HG03066 (cell line): ENCODE data around the gene ACSM3.
"Not testable (repeated sequence)": the region's sequence is repeated elsewhere in the genome, so short reads cannot be mapped to it uniquely, and the experiment has no call there.

ENCODE experiments used
- ATAC-seq: cut with Tn5 transposase; IDR thresholded peaks from one replicate; pipeline ENCODE4 v1.9.1; 2021; ENCODE audit warnings: low read depth; ENCODE audit not compliant: unreplicated experiment

ACSM3 gene

DNA sequence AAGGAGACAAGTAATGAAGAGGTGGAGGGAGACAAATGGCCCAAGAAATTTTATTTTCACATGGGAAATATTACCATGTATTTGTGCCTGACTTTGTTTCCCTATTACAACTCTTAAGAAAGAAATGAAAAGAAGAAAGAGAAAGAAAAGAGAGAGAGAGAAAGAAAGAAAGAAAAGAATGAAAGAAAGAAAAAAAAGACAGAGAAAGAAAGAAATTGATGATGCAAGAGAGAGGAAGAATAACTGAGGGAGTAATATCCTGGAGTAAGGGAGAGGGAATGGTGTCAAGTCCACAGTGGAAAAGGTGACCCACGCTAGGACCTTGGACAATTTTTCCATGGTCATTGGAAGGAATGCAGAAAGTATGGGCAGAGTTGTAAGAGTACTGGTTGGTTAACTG is 10.1 kb upstream of the ACSM3 start:
- no peak for ATAC-seq

DNA sequence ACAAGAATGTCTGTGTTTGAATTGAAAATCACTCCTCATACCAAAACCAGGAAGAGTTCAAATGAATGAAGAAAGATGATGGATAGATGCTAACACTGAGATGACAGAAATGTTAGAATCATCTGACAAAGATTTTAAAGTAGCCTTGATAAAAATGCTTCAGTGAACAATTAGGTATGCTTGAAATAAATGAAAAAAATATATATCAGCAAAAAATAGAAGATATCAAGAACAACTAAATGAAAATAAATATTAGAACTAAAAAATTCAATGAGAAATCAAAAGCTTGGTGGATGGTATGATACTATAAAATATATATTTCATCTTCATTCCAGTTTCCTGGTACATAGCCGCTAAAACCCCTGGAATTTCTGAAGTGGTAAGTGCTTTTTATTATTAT is 8.6 kb upstream of the ACSM3 start:
- ATAC-seq, result no peak

DNA sequence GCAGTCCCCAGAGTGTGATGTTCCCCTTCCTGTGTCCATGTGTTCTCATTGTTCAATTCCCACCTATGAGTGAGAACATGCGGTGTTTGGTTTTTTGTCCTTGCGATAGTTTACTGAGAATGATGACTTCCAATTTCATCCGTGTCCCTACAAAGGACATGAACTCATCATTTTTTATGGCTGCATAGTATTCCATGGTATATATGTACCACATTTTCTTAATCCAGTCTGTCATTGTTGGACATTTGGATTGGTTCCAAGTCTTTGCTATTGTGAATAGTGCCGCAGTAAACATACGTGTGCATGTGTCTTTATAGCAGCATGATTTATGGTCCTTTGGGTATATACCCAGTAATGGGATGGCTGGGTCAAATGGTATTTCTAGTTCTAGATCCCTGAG is 8.0 kb upstream of the ACSM3 start:
- not testable (repeated sequence) for ATAC-seq

DNA sequence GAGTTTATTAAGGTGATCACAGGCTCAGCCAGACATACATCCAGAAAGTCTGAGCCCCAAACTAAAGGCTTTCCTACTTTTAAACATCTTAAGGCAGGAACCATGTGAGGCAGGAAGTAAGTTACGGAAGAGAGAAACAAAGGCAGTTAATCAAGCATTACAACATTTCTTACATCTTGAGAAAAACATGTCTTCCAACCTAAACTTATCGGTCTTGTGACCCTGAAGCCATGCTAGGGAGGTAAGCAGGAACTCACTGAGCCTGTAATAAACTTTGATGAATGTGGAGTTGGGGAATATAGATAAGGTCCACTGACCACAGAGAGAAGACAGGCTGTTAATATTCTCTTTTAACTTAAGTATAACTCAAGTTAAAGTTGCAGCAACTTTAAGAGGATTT is 3.5 kb upstream of the ACSM3 start:
- no peak for ATAC-seq

DNA sequence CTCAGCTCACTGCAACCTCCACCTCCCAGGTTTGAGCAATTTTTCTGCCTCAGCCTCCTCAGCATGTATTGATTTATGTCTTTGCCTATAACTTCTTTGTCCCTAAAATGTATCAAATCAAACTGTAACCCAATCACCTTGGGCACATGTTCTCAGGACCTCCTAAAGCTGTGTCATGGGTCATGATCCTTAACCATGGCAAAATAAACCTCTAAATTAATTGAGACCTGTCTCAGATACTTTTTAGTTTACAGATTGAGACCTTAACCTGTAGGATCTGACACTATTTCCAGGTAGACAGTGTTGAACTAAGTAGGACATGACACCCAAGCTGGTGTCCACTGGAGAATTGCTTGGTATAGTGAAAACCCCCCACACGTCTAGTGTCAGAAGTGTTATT is 2.6 kb upstream of the ACSM3 start:
- no peak for ATAC-seq

DNA sequence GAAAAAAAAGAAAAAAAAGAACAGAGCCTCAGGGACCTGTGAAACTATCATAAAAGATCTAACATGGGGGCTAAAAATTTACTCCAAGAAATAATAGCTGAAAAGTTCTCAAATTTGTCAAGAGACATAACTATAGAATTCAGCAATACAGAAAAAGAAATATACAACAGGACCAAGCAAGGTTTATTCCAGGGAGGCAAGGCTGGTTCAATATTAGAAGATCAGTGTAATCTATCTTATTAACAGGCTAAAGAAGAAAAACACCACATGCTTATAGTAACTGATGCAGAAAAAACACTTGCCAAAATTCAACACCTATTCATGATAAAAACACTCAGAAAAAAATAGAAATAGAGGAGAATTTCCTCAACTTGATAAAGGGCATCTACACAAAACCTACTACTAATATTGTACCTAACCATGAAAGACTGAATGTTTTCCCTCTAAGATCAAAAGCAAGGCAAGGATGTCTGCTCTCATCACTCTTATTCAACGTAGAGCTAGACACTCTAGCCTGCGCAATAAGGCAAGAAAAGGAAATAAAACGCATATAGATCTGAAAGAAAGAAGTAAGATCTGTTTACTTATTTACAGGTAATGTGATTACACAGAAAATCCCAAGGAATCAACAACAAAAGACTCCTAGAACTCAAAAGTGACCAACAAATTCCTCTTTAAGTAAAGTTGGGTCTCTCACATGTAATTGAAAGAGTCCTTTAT is 1.2 kb upstream of the ACSM3 start:
- ATAC-seq, result no peak

DNA sequence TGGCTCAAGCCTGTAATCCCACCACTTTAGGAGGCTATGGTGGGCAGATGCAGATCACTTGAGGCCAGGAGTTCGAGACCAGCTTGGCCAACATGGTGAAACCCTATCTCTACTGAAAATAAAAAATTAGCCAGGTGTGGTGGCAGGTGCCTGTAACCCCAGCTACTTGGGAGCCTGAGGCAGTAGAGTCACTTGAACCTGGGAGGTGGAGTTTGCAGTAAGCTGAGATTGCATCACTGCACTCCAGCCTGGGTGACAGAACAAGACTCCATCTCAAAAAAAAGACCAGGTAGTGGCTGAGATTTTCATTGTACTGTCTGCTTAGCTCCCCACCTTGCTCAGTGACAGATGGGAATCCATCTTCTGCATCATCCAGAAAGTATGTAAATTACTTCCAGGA is 634 bp downstream of the ACSM3 start:
- not testable (repeated sequence) for ATAC-seq

DNA sequence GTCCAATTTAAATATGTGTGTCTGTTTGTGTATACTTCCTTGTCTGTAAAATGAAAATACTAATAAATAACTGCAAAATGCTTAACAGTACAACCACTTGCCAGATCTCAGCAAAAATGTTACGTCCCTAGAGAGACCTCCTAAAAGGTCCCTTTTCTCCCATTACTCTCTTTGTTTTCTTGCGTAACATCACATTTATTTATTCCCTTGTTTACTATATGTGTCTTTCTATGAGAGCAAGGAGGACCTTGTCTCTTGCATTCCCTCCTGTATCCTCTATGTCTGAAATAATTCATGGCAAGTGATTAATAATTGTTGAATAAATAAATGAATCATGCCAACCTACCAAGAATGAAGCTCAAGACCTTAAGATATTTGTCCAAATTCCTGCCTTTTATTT is 1.9 kb downstream of the ACSM3 start:
- no peak for ATAC-seq

DNA sequence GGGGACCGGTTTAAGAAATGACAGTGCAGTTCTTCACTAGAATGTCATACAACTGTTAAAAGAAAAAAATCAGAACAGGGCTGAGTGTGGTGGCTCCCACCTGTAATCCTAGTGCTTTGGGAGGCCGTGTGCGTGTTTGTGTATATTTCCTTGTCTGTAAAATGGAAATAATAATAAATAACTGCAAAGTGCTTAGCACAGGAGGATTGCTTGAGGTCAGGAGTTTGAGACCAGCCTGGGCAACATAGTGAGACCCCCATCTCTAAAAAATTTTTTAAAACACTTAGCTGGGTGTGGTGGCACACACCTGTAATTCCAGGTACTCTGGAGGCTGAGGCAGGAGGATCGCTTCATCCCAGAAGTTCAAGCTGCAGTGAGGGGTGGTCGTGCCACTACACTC is 2.5 kb downstream of the ACSM3 start:
- no peak for ATAC-seq

DNA sequence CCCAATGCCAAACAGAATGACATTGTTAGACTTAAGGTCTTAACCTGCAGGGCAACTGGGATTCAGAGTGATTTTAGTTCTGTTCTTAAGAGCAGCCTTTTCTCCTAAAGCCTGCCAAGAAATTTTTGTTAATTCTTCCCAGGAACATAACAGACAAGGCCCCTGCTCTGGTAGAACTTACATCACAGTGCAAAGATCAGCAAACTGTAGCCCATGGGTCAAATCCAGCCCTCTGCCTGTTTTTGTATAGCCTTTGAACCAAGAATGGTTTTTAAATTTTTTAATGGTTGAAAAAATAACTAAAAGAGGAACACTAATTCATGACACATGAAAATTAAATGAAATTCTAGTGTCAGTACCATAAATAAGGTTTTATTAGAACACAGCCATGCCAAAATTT is 3.8 kb downstream of the ACSM3 start:
- no peak for ATAC-seq

DNA sequence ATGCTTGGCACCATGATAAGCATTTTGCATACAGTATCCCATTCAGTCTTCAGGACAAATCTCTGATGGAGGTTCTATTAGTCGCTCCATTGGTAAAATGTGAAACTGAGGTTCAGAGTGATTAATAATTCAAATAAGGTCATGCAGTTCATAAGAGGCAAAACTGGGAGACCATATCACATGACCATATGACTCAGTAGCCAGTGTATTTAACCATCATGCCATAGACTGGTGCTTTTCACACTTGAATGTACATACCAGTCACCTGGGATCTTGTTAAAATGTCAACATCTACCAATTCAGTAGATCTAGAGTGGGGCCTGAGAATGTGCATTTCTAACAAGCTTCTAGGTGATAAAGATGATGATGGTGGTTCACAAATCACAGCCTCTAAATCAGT is 4.3 kb downstream of the ACSM3 start:
- ATAC-seq, result no peak

DNA sequence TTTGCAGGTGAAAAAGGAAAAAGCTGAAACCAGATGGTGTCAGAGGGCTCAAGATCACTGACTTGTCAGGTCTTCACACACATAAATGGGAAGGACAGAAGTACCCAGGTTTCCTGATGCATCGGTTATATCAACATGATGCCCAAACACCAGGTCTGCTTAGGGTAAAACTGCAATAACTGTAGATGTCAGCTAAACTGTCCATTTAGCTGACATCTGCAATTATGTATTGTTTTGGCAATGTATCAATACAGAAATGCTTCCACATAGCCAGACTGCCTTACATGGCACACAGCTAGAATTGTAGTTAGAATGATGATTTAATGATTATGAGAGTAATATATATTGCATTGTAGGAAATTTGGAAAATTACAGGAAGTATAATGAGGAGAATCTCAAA is 5.0 kb downstream of the ACSM3 start:
- no peak for ATAC-seq

DNA sequence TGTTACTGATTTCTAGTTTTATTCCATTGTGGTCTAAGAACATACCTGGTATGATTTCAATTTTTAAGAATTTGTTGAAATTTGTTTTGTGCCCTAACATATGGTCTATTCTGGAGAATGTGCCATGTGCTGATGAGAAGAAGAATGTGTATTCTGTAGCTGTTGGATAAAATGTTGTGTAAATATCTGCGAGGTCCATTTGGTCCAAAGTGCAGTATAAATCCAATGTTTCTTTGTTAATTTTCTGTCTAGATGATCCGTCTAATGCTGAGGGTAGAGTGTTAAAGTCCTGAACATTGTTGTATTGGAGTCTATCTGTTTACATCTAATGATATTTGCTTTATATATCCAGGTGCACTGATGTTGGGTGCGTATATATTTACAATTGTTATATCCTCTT is 9.9 kb downstream of the ACSM3 start:
- no peak for ATAC-seq

DNA sequence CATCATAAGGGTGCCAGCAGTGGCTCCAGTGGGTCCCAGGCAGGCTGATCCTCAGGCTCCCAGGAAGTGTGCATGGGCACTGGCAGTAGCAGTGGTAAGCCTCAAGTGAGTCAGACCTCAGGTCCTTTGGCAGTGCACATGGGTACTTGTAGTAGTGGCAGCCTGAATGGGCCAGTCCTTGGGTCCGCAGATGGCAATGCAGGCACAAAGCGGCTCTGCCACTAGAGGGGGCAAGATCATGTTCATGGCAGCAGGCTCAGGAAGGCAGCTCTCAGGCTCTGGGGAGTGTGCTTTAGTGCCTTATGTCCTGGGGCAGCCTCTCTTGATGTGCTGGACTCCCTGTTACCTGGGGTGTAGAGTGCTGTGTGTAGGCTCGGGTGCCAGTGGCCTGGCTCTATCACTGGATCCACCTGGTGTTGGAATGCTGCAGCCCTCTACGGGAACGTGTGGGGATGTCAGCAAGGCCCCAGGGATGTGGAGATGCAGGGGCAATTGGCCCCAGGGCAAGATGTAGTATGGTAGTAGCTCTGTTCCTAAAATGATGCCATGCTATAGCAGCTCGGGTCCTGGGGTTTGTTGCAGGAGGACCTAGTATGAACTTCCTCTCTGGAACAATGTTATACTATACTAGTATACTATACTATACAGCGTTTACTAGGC is 11.0 kb downstream of the ACSM3 start:
- ATAC-seq, result no peak

DNA sequence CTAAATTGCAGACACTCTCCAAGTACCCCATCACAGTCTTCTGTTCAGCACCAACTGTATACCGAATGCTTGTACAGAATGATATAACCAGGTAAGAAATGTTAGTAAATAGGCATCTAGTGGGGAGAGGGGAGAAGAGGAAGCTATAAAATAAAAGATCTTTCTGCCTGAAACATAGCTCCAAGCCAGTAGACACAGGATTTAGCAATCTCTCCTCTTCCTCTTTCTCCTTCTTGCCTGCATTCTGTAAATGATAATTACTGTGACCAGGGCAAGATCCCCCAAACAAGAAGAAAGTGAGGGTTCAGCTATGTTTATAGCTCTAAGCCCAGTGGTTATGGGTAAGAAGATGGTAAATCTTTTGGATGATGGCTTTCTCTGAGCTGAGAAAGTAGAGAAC is 17.9 kb downstream of the ACSM3 start:
- ATAC-seq, result no peak

DNA sequence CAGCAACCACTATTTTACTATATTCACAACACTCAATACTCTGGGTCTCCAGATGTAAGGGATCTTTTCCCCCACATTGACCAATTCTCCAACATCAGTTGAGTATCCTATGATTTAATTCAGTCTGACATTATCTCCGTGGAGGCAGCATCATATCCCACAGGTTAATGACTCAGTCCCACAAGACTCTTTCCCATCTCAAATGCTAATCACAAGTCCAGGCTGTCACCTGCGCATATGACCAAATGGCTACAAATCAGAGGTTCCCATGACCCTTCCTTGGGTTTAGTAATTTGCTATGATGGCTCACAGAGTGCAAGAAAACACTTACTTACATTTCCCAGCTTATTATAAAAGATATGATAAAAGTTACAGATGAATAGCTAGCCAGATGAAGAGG is 18.7 kb downstream of the ACSM3 start:
- no peak for ATAC-seq

DNA sequence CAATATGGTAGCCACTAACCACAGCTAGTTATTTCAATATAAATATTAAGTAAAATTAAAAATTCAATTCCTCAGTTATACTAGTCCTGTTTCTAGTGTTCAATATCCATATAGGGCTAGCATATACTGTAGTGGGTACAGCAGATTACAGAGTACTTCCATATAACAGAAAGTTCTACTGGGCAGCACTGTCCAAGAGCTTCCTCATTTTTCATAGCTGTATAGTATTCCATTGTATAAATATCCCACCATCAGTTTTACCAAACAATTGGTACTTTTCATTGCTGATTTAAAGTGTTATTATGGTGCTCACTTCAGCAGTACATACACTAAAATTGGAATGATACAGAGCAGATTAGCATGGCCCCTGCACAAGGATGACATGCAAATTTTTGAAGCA is 20.4 kb downstream of the ACSM3 start:
- ATAC-seq, result no peak

DNA sequence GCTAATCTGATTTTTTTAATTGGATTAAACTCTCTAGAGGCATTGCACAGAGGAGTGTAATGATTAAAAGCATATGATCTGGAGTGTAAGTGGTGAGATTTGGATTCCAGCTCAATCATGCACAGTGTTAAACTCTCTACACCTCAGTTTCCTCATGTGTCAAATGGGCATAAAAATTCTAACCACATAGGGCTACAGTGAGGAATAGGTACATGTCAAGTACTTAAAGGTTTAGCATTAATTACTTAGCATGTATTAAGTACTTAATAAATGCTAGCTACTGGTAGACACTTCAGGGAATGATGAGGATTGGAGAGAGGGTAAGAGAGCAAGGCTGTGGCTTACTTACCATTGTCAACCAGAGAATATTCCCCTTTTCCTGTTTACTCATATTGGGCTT is 25.3 kb downstream of the ACSM3 start:
- no peak for ATAC-seq

DNA sequence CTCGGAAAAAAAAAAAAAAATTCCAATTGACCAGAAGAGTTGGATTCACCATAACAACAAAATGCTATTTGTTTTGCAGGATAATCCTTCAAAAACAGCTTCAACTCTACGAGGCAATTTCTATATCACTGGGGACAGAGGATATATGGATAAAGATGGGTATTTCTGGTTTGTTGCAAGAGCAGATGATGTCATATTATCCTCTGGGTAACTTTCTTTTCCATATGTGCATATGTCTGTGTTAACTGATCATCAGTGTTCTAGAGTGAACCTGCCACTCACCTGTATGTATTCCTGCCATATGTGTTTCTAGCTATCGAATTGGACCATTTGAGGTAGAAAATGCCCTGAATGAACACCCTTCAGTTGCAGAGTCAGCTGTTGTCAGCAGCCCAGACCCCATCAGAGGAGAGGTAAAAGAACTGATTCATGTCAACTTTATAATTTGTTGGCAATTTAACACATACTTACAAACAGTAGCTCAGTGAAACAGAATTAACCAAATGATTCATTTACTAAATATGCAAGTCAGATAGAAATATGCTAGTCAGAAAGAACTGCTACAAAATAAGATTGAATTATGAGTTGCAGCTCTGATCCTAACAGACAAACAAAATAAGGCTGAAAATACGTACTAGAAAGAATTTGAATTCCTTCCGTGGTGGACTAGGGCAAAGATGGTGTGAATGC is 28.3 kb downstream of the ACSM3 start:
- no peak for ATAC-seq

DNA sequence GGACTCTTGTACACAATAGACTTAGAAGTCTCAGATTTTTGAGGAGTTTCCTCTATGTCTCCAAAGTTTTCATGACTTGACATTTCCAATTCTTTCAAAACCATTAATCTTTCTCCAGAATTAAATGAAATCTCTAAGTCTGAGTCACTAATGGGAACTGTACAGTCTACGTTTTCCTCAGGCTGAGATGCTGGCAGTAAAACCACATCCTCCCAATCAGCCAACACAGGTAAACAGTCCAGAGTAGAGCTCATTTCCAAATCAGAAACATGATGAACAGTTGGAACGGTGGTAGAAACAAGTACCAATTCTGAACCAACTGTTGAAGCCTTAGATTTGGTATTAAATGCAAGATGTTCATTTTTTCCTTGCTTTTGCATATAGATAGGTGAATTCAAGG is 34.5 kb downstream of the ACSM3 start:
- no peak for ATAC-seq

DNA sequence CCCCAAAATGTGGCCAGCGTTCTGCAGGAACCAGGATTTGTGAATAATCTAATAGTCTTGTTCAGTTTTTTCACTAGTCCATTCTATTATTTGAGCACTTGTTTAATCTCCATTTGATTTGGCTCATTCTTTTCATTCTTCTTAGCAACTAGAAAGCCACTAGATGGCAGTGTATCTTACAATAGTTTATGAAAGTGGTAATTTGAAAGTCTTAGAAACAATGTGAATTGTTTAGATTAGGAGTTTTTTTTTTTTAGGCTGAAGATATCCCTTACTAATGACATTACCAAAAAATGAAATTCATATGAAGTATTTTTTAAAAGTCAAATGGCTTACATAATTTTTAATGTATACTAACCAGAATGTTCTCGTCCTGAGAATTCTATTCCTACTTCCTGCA is 35.8 kb downstream of the ACSM3 start:
- no peak for ATAC-seq

DNA sequence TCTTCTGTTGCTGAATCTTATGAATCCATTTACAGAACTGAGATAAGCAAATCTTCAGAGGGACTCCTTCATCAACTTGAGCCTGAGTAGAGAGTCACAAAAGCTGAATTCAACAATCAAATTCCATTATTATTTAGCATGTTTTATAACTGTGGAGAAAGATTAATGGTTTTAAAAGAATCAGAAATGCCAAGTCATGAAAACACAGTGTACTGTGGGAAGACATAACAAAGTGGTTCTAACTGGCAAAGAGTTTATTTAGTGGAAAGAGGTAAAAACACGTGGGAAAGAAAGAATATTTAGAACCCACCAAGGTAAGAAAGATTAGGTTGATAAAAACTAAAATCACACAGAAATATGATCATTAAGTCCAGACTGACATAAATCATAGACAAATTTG is 37.5 kb downstream of the ACSM3 start:
- ATAC-seq, result no peak
